Activated CD8-positive, alpha-beta memory T cell treated with anti-CD3 and anti-CD28 coated beads for 48 hours (primary cell): ENCODE data around the gene RAB3A.

ENCODE experiments used
- DNase-seq, 3 experiments: peaks; one replicate each; pipeline ENCODE4 v3.0.0-alpha.2; 2020; ENCODE audit warnings: low read depth in 2 of 3, low spot score in 2 of 3

Gene RAB3A

GRCh38 chr19:18152817-18153555 lies 50.9 kb downstream of the RAB3A start, which contains the start of gene PIK3R2:
TSS of gene PIK3R2 (plus strand) at chr19:18153163. CDS start at chr19:18155880, 2,717 bp downstream.
- DNase-seq: peak; percentile 98 to 99 (median 98)

GRCh38 chr19:18152442-18152816 lies 51.4 kb downstream of the RAB3A start:
- peak; percentile 89 to 99 (median 97) for DNase-seq

- DNase-seq: no peak
Measured at GRCh38 chr19:18150776-18151624, 52.8 kb downstream of the RAB3A start.

- DNase-seq: no peak
Measured at GRCh38 chr19:18149596-18149975, 54.3 kb downstream of the RAB3A start.

- no peak for DNase-seq
Measured at GRCh38 chr19:18147396-18147795, 56.4 kb downstream of the RAB3A start.
